IPS-NIHi7 (cell line): ENCODE measurements around the gene CCDC27.

ENCODE experiments used
- DNase-seq: peaks from one replicate; pipeline ENCODE4 v3.0.0; 2012; ENCODE audit warnings: mixed read lengths; ENCODE audit errors: extremely low spot score

Gene CCDC27

GRCh38 chr1:3817821-3818597 is 65.8 kb downstream of the CCDC27 start:
- no peak for DNase-seq

- DNase-seq: no peak
Measured at GRCh38 chr1:3819771-3820200, 67.5 kb downstream of the CCDC27 start.

- no peak for DNase-seq
Measured at GRCh38 chr1:3820316-3820715, 68.1 kb downstream of the CCDC27 start.

GRCh38 chr1:3821004-3821403 is 68.8 kb downstream of the CCDC27 start:
- DNase-seq: no peak
